ENCODE results near the gene GUCY1A2. TPM values are rescaled to one million over a fixed set of nuclear protein-coding genes. Genes with fewer than 3 reads are reported as not detected.

The GUCY1A2 gene
- total and polyA plus RNA-seq, 2 donors (not counting 3 experiments of a cell fraction or from before 2014, with no cell fraction given) = 0.02 to 0.03 TPM

DNA sequence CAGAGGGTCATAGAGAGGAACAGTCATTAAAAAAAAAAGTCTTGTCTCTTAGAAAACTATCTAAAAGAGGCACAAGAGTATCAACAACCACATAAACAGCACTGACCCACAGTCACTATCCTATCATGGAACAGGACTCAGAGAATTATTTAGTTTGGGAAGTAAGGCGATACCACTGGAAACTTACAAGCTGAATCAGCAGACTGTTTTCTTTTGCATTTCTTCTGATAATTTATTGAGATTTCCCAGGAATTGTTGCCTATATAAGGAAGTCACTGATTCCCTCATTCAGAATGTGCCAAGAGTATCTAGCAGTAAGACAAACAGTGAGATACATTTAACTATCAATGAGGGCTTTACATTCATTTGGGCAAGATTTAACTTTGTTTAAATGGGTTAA lies 304.1 kb downstream of the GUCY1A2 start:
- Histone ChIP-seq H2AFZ (ENCODE audit: low read depth, low read length) (no peak overlapping the region), H3K4me2 (ENCODE audit: insufficient read depth, low read length) (no peak overlapping the region), H3K4me1 (ENCODE audit: control insufficient read depth, extremely low read depth, insufficient read depth, low read length) (no peaks in the 10 kb centered on the region), H3K9me1 (replicated peaks; ENCODE audit: control insufficient read depth, extremely low read depth, insufficient read depth, low read length) (no peaks in the 10 kb centered on the region), H3K9me3 (replicated peaks; ENCODE audit: control insufficient read depth, insufficient read depth, low read length) (no peaks in the 10 kb centered on the region), H3K36me3 (ENCODE audit: control insufficient read depth in 2 of 2, extremely low read depth in 1 of 2, insufficient read depth in 2 of 2, low read length in 2 of 2) (no peaks in the 10 kb centered on the region), H3K79me2 (ENCODE audit: control insufficient read depth, insufficient read depth, low read length) (no peaks in the 10 kb centered on the region), H3K4me3 (replicated peaks in 1 of 3; ENCODE audit: insufficient read depth in 1 of 3, low read depth in 1 of 3, low read length in 3 of 3) (no peak overlapping the region), H3K27me3 (ENCODE audit: control insufficient read depth in 2 of 2, insufficient read depth in 2 of 2, low read length in 2 of 2) (no peaks in the 10 kb centered on the region), H4K20me1 (replicated peaks; ENCODE audit: control insufficient read depth, extremely low read depth, insufficient read depth, low read length) (no peaks in the 10 kb centered on the region), H3K9ac (replicated peaks; ENCODE audit: extremely low read depth, insufficient read depth, low read length) (no peak overlapping the region), H3K27ac (ENCODE audit: insufficient read depth, low read depth, low read length) (no peak overlapping the region)
- FAIRE-seq (no peak), DNase-seq (ENCODE audit: low read depth, low spot score) (no peak)
- TF ChIP-seq GATA2 (IDR thresholded peaks at IDR 0.05; ENCODE audit: insufficient read depth, insufficient read length, low read depth, low read length) = no peak
- no peak for TF ChIP-seq POLR2A (IDR thresholded peaks at IDR 0.05; ENCODE audit: low read depth, low read length)
- TF ChIP-seq, protein P1, sequence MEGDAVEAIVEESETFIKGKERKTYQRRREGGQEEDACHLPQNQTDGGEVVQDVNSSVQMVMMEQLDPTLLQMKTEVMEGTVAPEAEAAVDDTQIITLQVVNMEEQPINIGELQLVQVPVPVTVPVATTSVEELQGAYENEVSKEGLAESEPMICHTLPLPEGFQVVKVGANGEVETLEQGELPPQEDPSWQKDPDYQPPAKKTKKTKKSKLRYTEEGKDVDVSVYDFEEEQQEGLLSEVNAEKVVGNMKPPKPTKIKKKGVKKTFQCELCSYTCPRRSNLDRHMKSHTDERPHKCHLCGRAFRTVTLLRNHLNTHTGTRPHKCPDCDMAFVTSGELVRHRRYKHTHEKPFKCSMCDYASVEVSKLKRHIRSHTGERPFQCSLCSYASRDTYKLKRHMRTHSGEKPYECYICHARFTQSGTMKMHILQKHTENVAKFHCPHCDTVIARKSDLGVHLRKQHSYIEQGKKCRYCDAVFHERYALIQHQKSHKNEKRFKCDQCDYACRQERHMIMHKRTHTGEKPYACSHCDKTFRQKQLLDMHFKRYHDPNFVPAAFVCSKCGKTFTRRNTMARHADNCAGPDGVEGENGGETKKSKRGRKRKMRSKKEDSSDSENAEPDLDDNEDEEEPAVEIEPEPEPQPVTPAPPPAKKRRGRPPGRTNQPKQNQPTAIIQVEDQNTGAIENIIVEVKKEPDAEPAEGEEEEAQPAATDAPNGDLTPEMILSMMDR (IDR thresholded peaks at IDR 0.05; ENCODE audit: extremely low read depth in 1 of 2, insufficient read depth in 1 of 2, low read depth in 1 of 2, low read length in 2 of 2) = no peak
- no peak for TF ChIP-seq JUN (IDR thresholded peaks at IDR 0.05; ENCODE audit: borderline replicate concordance, insufficient read depth, insufficient read length, low read depth)
- TF ChIP-seq MAX (IDR thresholded peaks at IDR 0.05; ENCODE audit: insufficient read depth, insufficient read length) = no peak
- TF ChIP-seq FOS (IDR thresholded peaks at IDR 0.05; ENCODE audit: borderline replicate concordance, insufficient read depth, low read length) = no peak
- TF ChIP-seq POLR2AphosphoS5 (IDR thresholded peaks at IDR 0.05; ENCODE audit: insufficient read depth, low read depth, low read length) = no peak
- TF ChIP-seq MYC (IDR thresholded peaks at IDR 0.05; ENCODE audit: low read depth, low read length) = no peak
- TF ChIP-seq EZH2 (IDR thresholded peaks at IDR 0.05; ENCODE audit: borderline replicate concordance, low read depth, low read length, severe bottlenecking) = no peak
- ChIA-PET POLR2A (no interaction called here), CTCF (no interaction called here)
- dilution Hi-C loops (cut with MboI; ENCODE audit: extremely low pct_ligation_motif_present, low sequenced_read_pairs) (no loop called here), intact Hi-C loops (cut with micrococcal nuclease) (loop anchor here (10.0 kb wide), 1 partner anchor 301 kb away; the partner anchor contains the start of gene GUCY1A2)
- no TSS peak for BruUV-seq (replicated peaks)
